ENCODE data around the gene GAA.

The GAA gene

DNA sequence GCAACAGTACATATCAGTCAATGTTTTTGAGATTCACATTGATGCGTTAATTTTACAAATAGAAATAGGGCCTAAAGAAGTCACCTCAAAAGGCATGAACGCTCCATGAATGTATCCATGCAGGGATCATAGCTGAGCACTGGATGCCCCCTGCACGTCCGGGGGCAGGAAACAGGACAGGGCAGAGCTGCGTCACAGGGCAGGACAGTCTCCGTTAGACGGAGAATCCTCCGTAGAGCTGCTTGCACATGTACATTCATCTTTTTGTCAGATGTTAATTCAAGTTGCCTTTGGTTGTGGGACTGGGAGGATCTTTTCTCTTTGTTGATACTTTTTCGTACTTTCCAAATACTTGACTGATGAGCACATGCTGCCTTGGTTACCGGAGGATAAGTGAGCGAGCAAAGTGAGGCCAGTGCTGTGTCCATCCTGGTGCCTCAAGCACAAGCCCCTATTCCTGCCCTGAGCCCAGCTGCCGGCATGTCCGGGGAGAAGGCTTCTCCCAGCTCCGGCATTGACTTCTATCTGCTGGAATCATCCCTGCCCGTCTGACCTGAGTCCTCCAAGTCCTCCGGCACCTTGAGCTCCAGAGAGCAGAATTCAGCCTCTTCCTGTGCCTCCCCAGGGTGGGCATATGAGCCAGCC, 15.0 kb downstream of the GAA start:
- no peaks in the 10 kb centered on the region for H3K9me3 Mint-ChIP-seq
- H3K36me3 Mint-ChIP-seq (ENCODE audit: low read depth) = no peaks in the 10 kb centered on the region
- no peaks in the 10 kb centered on the region for H3K27me3 Mint-ChIP-seq
- H3K27ac Mint-ChIP-seq = no peak overlapping the region
- no peaks in the 10 kb centered on the region for H3K4me1 Mint-ChIP-seq (ENCODE audit: low read depth)
- H3K4me3 Mint-ChIP-seq = no peak overlapping the region

DNA sequence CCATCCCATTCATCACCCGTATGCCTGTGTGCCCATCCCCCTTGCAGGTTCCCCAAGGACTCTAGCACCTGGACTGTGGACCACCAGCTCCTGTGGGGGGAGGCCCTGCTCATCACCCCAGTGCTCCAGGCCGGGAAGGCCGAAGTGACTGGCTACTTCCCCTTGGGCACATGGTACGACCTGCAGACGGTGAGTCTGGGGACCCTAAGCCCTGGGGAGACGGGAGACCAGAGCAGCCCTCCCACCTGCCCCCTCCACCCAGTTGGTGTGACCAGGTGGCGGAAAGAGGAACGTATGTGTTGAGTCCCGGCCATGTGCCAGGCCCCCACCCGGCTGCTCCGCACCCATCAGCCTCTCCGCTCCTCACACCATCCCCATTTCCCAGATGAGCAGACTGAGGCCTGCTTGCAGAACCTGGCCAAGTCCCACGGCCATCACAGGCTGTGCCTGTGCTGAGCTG, 15.6 kb downstream of the GAA start:
- no peak overlapping the region for H3K27ac Mint-ChIP-seq
- H3K36me3 Mint-ChIP-seq (ENCODE audit: low read depth) = no peaks in the 10 kb centered on the region
- no peaks in the 10 kb centered on the region for H3K9me3 Mint-ChIP-seq
- H3K27me3 Mint-ChIP-seq = no peaks in the 10 kb centered on the region
- H3K4me3 Mint-ChIP-seq = no peak overlapping the region
- no peaks in the 10 kb centered on the region for H3K4me1 Mint-ChIP-seq (ENCODE audit: low read depth)

GRCh38 chr17:80117491-80118401, 16.4 kb downstream of the GAA start:
- Mint-ChIP-seq H3K4me3 (no peak overlapping the region), H3K27me3 (no peaks in the 10 kb centered on the region), H3K4me1 (ENCODE audit: low read depth) (no peaks in the 10 kb centered on the region), H3K36me3 (ENCODE audit: low read depth) (no peaks in the 10 kb centered on the region), H3K9me3 (no peaks in the 10 kb centered on the region), H3K27ac (no peak overlapping the region)

DNA sequence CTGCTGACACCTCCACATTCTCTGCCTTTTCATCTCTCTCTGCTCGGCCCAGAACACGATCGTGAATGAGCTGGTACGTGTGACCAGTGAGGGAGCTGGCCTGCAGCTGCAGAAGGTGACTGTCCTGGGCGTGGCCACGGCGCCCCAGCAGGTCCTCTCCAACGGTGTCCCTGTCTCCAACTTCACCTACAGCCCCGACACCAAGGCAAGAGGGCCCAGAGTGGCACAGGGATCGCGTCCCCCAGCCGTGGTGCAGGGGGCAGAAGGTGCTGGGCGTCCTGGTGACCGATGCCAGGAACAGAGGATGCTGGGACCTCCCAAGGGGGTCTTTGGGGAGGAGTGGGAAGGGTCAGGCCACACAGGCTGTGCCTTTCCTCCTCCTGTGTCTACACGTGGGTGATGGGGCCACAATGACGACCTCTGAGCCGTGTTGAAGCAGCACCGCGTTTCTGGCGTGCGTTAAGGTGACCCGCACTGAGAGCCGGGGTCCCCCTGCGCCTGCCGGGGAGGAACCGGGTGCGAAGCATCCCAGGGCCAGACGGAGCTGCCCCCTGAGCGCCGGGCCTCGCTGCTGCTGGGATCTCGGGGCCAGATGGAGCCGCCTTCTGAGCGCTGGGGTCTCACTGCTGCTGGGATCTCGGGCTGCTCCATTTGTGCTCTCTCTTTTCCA, 17.4 kb downstream of the GAA start:
- H3K9me3 Mint-ChIP-seq = no peaks in the 10 kb centered on the region
- no peak overlapping the region for H3K4me3 Mint-ChIP-seq
- H3K4me1 Mint-ChIP-seq (ENCODE audit: low read depth) = no peaks in the 10 kb centered on the region
- no peak overlapping the region for H3K27ac Mint-ChIP-seq
- no peaks in the 10 kb centered on the region for H3K36me3 Mint-ChIP-seq (ENCODE audit: low read depth)
- no peaks in the 10 kb centered on the region for H3K27me3 Mint-ChIP-seq

GRCh38 chr17:80119271-80119791, 17.9 kb downstream of the GAA start:
- Mint-ChIP-seq H3K27me3 (no peaks in the 10 kb centered on the region), H3K9me3 (no peaks in the 10 kb centered on the region), H3K4me1 (ENCODE audit: low read depth) (no peaks in the 10 kb centered on the region), H3K36me3 (ENCODE audit: low read depth) (no peaks in the 10 kb centered on the region), H3K4me3 (no peak overlapping the region), H3K27ac (no peak overlapping the region)

DNA sequence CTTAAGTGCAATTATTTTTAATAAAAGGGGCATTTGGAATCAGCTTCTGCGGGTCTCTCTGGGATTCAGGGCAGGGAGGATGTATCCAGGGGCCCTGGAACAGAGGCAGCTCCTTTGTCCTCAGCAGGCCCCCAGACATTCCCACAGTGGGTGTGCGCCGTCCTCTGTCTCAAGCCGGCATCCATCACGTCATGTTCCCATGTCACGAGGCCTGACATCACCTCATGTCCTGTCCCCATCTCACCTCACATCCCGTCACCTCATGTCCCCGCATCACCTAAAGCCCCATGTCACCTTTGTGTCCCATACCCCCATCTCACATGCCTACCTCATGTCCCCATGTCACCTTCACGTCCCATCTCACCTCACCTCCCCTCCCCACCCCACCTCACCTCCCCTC, 18.5 kb downstream of the GAA start:
- no peak overlapping the region for H3K27ac Mint-ChIP-seq
- no peak overlapping the region for H3K4me3 Mint-ChIP-seq
- no peaks in the 10 kb centered on the region for H3K36me3 Mint-ChIP-seq (ENCODE audit: low read depth)
- no peaks in the 10 kb centered on the region for H3K4me1 Mint-ChIP-seq (ENCODE audit: low read depth)
- H3K9me3 Mint-ChIP-seq = no peaks in the 10 kb centered on the region
- no peaks in the 10 kb centered on the region for H3K27me3 Mint-ChIP-seq

- H3K27ac Mint-ChIP-seq = no peak overlapping the region
- no peaks in the 10 kb centered on the region for H3K4me1 Mint-ChIP-seq (ENCODE audit: low read depth)
- H3K4me3 Mint-ChIP-seq = no peak overlapping the region
- H3K36me3 Mint-ChIP-seq (ENCODE audit: low read depth) = no peaks in the 10 kb centered on the region
- H3K27me3 Mint-ChIP-seq = peaks cover 7% of the 10 kb centered on the region
- no peaks in the 10 kb centered on the region for H3K9me3 Mint-ChIP-seq
Observed at GRCh38 chr17:80122026-80122575, 20.7 kb downstream of the GAA start.

GRCh38 chr17:80122926-80123505, 21.6 kb downstream of the GAA start:
- peaks cover 13% of the 10 kb centered on the region for H3K27me3 Mint-ChIP-seq
- H3K27ac Mint-ChIP-seq = no peak overlapping the region
- H3K4me1 Mint-ChIP-seq (ENCODE audit: low read depth) = no peaks in the 10 kb centered on the region
- no peak overlapping the region for H3K4me3 Mint-ChIP-seq
- no peaks in the 10 kb centered on the region for H3K9me3 Mint-ChIP-seq
- no peaks in the 10 kb centered on the region for H3K36me3 Mint-ChIP-seq (ENCODE audit: low read depth)

DNA sequence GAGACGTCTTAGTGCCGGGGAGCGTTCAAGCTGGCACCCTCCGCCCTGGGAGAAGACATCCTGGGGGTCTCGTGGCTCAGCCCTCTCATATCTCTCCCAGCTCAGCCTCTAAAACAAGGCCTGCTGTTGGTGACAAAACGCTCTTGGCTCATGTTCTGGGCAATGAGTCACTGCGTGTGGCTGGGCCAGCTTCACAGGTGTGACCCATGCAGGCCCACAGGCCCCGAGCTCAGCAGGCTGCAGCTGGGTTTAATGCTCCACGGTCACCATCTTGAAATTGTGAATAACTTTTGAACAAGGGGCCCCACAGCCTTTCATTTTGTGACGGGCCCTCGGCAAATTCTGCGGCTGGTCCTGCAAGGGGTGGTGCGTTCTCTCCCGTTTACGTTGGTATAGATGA, 22.4 kb downstream of the GAA start:
- peaks cover 19% of the 10 kb centered on the region for H3K27me3 Mint-ChIP-seq
- no peaks in the 10 kb centered on the region for H3K9me3 Mint-ChIP-seq
- H3K36me3 Mint-ChIP-seq (ENCODE audit: low read depth) = no peaks in the 10 kb centered on the region
- no peak overlapping the region for H3K4me3 Mint-ChIP-seq
- H3K4me1 Mint-ChIP-seq (ENCODE audit: low read depth) = no peaks in the 10 kb centered on the region
- no peak overlapping the region for H3K27ac Mint-ChIP-seq

GRCh38 chr17:80124351-80124981, 23.1 kb downstream of the GAA start:
- H3K4me3 Mint-ChIP-seq = no peak overlapping the region
- no peak overlapping the region for H3K27ac Mint-ChIP-seq
- H3K36me3 Mint-ChIP-seq (ENCODE audit: low read depth) = no peaks in the 10 kb centered on the region
- H3K9me3 Mint-ChIP-seq = no peaks in the 10 kb centered on the region
- no peaks in the 10 kb centered on the region for H3K4me1 Mint-ChIP-seq (ENCODE audit: low read depth)
- peaks cover 24% of the 10 kb centered on the region for H3K27me3 Mint-ChIP-seq

DNA sequence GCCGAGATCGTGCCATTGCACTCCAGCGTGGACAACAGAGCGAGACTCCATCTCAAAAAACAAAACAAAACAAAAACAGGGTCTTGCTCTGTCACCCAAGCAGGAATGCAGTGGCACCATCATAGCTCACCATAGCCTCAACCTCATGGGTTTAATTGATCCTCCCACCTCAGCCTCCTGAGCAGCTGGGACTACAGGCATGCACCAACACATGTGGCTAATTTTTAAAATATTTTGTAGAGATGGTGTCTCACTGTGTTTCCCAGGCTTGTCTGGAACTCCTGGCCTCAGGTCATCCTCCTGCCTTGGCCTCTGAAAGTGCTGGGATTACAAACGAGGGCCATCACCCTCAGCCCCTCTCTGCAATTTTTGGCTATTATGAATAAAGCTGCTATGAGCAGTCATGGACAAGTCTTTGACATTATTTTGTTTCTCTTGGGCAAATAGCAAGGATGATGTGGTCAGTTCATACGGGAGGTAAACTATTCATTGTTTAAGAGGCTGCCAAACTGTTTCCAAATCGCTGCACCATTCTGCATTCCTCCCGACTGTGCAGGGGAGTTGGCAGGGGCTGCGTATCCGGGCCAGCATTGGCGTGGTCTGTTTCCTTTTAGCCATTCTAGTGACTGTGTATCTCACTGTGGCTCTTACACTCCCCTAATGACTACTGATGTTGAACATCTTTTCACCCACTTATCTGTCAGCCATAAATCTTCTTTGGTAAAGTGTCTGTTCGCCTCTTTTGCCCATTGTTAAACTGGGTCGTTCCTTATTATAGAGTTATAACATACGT, 24.5 kb downstream of the GAA start:
- no peaks in the 10 kb centered on the region for H3K36me3 Mint-ChIP-seq (ENCODE audit: low read depth)
- H3K27me3 Mint-ChIP-seq = peaks cover 27% of the 10 kb centered on the region
- H3K4me1 Mint-ChIP-seq (ENCODE audit: low read depth) = no peaks in the 10 kb centered on the region
- H3K27ac Mint-ChIP-seq = no peak overlapping the region
- no peak overlapping the region for H3K4me3 Mint-ChIP-seq
- no peaks in the 10 kb centered on the region for H3K9me3 Mint-ChIP-seq

DNA sequence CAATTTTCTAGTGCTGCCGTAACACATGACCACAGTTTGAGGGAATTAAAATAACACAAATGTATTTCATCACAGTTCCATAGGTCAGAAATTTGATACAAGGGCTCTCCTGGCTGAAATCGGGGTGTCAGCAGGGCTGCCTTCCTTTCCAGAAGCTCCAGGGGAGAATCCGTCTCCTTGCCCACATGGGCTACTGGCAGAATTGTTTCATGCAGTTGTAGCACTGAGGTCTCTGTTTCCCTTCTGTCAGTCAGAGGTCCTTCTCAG, 25.0 kb downstream of the GAA start:
- H3K36me3 Mint-ChIP-seq (ENCODE audit: low read depth) = no peaks in the 10 kb centered on the region
- H3K4me1 Mint-ChIP-seq (ENCODE audit: low read depth) = no peaks in the 10 kb centered on the region
- no peak overlapping the region for H3K4me3 Mint-ChIP-seq

GRCh38 chr17:80129006-80129565, 27.7 kb downstream of the GAA start:
- no peaks in the 10 kb centered on the region for H3K9me3 Mint-ChIP-seq
- peaks cover 17% of the 10 kb centered on the region for H3K36me3 Mint-ChIP-seq (ENCODE audit: low read depth)

More for the DNA sequence above, 25.0 kb downstream of the GAA start:
- Mint-ChIP-seq H3K9me3 (no peaks in the 10 kb centered on the region), H3K27me3 (peaks cover 27% of the 10 kb centered on the region), H3K27ac (no peak overlapping the region)

More at GRCh38 chr17:80129006-80129565, 27.7 kb downstream of the GAA start:
- Mint-ChIP-seq H3K27me3 (peaks cover 27% of the 10 kb centered on the region), H3K4me3 (no peak overlapping the region), H3K27ac (no peak overlapping the region), H3K4me1 (ENCODE audit: low read depth) (no peaks in the 10 kb centered on the region)
